GM12878 (cell line): ENCODE measurements around the gene SRC.

ENCODE experiments used
- CBX3 ChIP-seq: fragments of 200-600 bp; sonication (generic); IDR thresholded peaks from 2 replicates; pipeline ENCODE4 v1.6.1; 2016; ENCODE audit warnings: low read depth, borderline replicate concordance
- CTCF ChIP-seq, 3 experiments: IDR thresholded peaks in 2 of 3; conservative IDR thresholded peaks in 1 of 3; 2 replicates each; pipeline ENCODE4 v1.5.1; 2011; ENCODE audit warnings: low read depth in 3 of 3, low read length in 3 of 3, mild to moderate bottlenecking in 3 of 3, control low read depth in 2 of 3, moderate library complexity in 2 of 3, inconsistent platforms in 1 of 3, mixed read lengths in 1 of 3; ENCODE audit not compliant: control insufficient read depth in 2 of 3, insufficient read depth in 1 of 3; ENCODE audit errors: extremely low read depth in 1 of 3
- ETV6 ChIP-seq, 2 experiments: fragments of 450-650 bp in 1 of 2; IDR thresholded peaks in 1 of 2; conservative IDR thresholded peaks in 1 of 2; 2 replicates each; pipeline ENCODE4 v1.6.1; 2014; ENCODE audit warnings: antibody characterized with exemption in 1 of 2, borderline replicate concordance in 1 of 2, low read depth in 1 of 2, mild to moderate bottlenecking in 1 of 2, moderate library complexity in 1 of 2
- EZH2 ChIP-seq: IDR thresholded peaks from 2 replicates; pipeline ENCODE4 v1.6.1; 2012; ENCODE audit warnings: low read depth, mild to moderate bottlenecking, control low read depth, inconsistent platforms, low read length, borderline replicate concordance; ENCODE audit not compliant: control insufficient read depth
- HDAC2 ChIP-seq: fragments of 200-600 bp; sonication (generic); IDR thresholded peaks from 2 replicates; pipeline ENCODE4 v1.6.1; 2017
- POLR2A ChIP-seq: IDR thresholded peaks from 2 replicates; pipeline ENCODE4 v1.6.1; 2011; ENCODE audit warnings: low read depth, mild to moderate bottlenecking, low read length
- POLR2AphosphoS5 ChIP-seq: IDR thresholded peaks from 2 replicates; pipeline ENCODE4 v1.6.1; 2011; ENCODE audit warnings: mild to moderate bottlenecking, low read length, inconsistent platforms
- RCOR1 ChIP-seq: conservative IDR thresholded peaks from 2 replicates; pipeline ENCODE4 v1.6.1; 2012; ENCODE audit warnings: low read depth, low read length, improper control_type of control experiment
- SMC3 ChIP-seq: IDR thresholded peaks from 2 replicates; pipeline ENCODE4 v1.6.1; 2011; ENCODE audit warnings: low read length, improper control_type of control experiment, borderline replicate concordance
- SREBF2 ChIP-seq: IDR thresholded peaks from 2 replicates; pipeline ENCODE4 v1.6.1; 2012; ENCODE audit warnings: mild to moderate bottlenecking, low read length
- TAF1 ChIP-seq: IDR thresholded peaks from 2 replicates; pipeline ENCODE4 v1.6.1; 2011; ENCODE audit warnings: mild to moderate bottlenecking, low read depth, low read length, borderline replicate concordance
- ZSCAN29 ChIP-seq: fragments of 450-650 bp; IDR thresholded peaks from 2 replicates; pipeline ENCODE4 v1.6.1; 2017; ENCODE audit warnings: mild to moderate bottlenecking, moderate library complexity
- TF ChIP-seq, protein P1 (sequence below): IDR thresholded peaks from 2 replicates; pipeline ENCODE4 v1.6.1; 2011; ENCODE audit warnings: low read depth, mild to moderate bottlenecking, low read length, moderate library complexity, borderline replicate concordance; ENCODE audit errors: extremely low read depth
- TF ChIP-seq, protein P2 (sequence below): IDR thresholded peaks from 2 replicates; pipeline ENCODE4 v1.6.1; 2012; ENCODE audit warnings: low read depth, low read length, improper control_type of control experiment

GRCh38 chr20:37390503-37390890 is 44.6 kb downstream of the SRC start:
- TF ChIP-seq, protein P1, sequence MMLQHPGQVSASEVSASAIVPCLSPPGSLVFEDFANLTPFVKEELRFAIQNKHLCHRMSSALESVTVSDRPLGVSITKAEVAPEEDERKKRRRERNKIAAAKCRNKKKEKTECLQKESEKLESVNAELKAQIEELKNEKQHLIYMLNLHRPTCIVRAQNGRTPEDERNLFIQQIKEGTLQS = no peak
- TF ChIP-seq CTCF (IDR thresholded peaks at IDR 0.05 in 2 of 3, conservative IDR thresholded peaks at IDR 0.05 in 1 of 3; ENCODE audit: control insufficient read depth in 2 of 3, extremely low read depth in 1 of 3, insufficient read depth in 1 of 3, low read depth in 3 of 3, low read length in 3 of 3) (no peak), TAF1 (no peak), ZSCAN29 (no peak), SMC3 (no peak), CBX3 (no peak), ETV6 (conservative IDR thresholded peaks at IDR 0.05 in 1 of 2, IDR thresholded peaks at IDR 0.05 in 1 of 2; ENCODE audit: borderline replicate concordance in 1 of 2, low read depth in 1 of 2) (no peak), POLR2AphosphoS5 (no peak), EZH2 (no peak), POLR2A (no peak), RCOR1 (no peak), SREBF2 (no peak), HDAC2 (no peak)
- TF ChIP-seq, protein P2, sequence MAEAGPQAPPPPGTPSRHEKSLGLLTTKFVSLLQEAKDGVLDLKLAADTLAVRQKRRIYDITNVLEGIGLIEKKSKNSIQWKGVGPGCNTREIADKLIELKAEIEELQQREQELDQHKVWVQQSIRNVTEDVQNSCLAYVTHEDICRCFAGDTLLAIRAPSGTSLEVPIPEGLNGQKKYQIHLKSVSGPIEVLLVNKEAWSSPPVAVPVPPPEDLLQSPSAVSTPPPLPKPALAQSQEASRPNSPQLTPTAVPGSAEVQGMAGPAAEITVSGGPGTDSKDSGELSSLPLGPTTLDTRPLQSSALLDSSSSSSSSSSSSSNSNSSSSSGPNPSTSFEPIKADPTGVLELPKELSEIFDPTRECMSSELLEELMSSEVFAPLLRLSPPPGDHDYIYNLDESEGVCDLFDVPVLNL = no peak
